ENCODE data around the gene NT5C1A. TPM values are rescaled to one million over a fixed set of nuclear protein-coding genes. Genes with fewer than 3 reads are reported as not detected.

NT5C1A gene
- total and polyA plus RNA-seq, 7 donors: 0.06 TPM; not detected in 6

DNA sequence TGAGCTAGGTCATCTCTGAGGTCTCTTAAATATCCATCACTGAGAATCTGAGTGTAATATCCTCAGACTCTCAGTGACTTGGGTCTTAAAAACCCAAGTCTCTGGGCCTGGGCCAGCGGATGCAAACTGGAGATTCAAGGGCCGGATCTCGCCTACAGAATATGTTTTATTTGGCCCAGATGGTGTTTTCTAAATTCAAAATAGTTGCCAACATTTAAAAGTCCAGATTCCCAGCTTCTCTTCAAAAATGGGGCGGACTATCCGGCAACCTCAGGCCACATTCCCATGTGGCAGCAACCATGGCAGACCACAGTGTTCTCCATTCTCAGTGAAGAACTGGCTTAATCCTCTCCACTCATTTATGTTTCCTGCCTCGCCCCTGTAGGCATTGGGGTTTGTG, 19.8 kb downstream of the NT5C1A start:
- peaks cover 0 to 6% (median 0%) of the 10 kb centered on the region in 3 donors for H3K27me3 ChIP-seq
- no peak for DNase-seq
- H3K36me3 ChIP-seq: no peaks in the 10 kb centered on the region
- H3K9me3 ChIP-seq: no peaks in the 10 kb centered on the region
- no peak for TF ChIP-seq POLR2A (IDR thresholded peaks at IDR 0.05)
- no peak for TF ChIP-seq EP300 (IDR thresholded peaks at IDR 0.05)
- TF ChIP-seq, protein P1, sequence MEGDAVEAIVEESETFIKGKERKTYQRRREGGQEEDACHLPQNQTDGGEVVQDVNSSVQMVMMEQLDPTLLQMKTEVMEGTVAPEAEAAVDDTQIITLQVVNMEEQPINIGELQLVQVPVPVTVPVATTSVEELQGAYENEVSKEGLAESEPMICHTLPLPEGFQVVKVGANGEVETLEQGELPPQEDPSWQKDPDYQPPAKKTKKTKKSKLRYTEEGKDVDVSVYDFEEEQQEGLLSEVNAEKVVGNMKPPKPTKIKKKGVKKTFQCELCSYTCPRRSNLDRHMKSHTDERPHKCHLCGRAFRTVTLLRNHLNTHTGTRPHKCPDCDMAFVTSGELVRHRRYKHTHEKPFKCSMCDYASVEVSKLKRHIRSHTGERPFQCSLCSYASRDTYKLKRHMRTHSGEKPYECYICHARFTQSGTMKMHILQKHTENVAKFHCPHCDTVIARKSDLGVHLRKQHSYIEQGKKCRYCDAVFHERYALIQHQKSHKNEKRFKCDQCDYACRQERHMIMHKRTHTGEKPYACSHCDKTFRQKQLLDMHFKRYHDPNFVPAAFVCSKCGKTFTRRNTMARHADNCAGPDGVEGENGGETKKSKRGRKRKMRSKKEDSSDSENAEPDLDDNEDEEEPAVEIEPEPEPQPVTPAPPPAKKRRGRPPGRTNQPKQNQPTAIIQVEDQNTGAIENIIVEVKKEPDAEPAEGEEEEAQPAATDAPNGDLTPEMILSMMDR (IDR thresholded peaks at IDR 0.05): no peak
- TF ChIP-seq POLR2AphosphoS5 (IDR thresholded peaks at IDR 0.05): no peak
- peaks cover 0 to 18% (median 3%) of the 10 kb centered on the region in 4 donors for H3K4me1 ChIP-seq
- no peak overlapping the region for H3K4me3 ChIP-seq
- WGBS, 2 donors: 87 to 92% methylated on average over 6 of the region's 6 CpGs
- intact Hi-C loops (cut with DNase I): loop anchor here (5.0 kb wide), 1 partner anchor 70 kb away; no protein-coding TSS in a partner anchor
- no peak overlapping the region for H3K27ac ChIP-seq

DNA sequence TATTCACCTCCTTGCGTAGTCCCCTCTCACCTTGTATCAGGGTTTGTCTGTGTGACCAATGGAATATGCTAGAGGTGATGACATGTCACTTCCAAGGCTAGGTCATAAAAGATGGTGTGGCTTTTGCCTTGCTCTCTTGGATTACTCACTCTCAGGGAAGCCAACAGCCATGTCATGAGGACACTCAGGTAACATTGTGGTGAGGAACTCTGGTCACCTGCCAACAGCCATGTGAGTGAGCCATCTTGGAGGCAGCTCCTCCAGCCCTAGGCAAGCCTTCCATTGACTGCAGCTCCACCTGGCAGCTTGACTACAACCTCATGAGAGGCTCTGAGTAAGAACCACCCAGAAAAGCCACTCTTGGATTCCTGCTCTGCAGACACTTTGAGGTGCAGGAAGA, 21.5 kb downstream of the NT5C1A start:
- TF ChIP-seq, protein P1 (IDR thresholded peaks at IDR 0.05): no peak
- TF ChIP-seq POLR2A (IDR thresholded peaks at IDR 0.05): no peak
- TF ChIP-seq POLR2AphosphoS5 (IDR thresholded peaks at IDR 0.05): no peak
- TF ChIP-seq EP300 (IDR thresholded peaks at IDR 0.05): no peak
- Histone ChIP-seq H3K27me3 (peaks cover 0 to 6% (median 0%) of the 10 kb centered on the region in 3 donors), H3K4me3 (no peak overlapping the region), H3K4me1 (peaks cover 0 to 26% (median 6%) of the 10 kb centered on the region in 4 donors), H3K36me3 (no peaks in the 10 kb centered on the region), H3K9me3 (no peaks in the 10 kb centered on the region), H3K27ac (no peak overlapping the region)
- WGBS, 2 donors: 94 to 95% methylated on average over 1 of the region's 1 CpG
- no peak for DNase-seq
- intact Hi-C loops (cut with DNase I): loop anchor here (5.0 kb wide), 1 partner anchor 72 kb away; no protein-coding TSS in a partner anchor

DNA sequence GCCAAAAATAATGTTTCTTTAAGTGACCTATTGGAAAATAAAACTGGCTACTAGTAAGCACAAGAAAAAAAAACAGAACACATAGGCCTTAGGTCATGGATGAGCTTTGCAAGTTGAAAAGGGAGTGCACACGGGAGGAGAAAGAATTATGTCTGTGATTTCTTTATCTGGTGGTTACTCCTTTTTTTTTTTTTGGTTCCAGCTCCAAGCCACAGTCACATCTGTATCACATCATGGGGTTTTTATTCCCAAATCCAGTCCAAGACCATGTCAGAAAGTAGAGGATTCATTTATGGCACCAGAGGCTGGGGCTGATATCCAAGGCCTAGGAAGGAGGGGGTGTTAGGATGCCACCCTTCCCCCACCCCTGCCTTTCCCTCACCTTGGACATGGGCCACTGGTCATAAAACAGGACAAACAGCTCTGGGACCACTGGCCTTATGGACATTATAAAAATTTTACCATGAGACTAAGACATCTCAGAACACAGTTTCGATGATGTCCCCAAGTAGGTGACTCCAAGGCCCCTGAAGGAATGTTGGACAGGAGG, 22.2 kb downstream of the NT5C1A start:
- intact Hi-C loops (cut with DNase I): loop anchor here (5.0 kb wide), 1 partner anchor 73 kb away; no protein-coding TSS in a partner anchor
- Histone ChIP-seq H3K4me1 (peaks cover 0 to 26% (median 6%) of the 10 kb centered on the region in 4 donors), H3K4me3 (no peak overlapping the region), H3K36me3 (no peaks in the 10 kb centered on the region), H3K27ac (no peak overlapping the region), H3K27me3 (peaks cover 0 to 6% (median 0%) of the 10 kb centered on the region in 3 donors), H3K9me3 (no peaks in the 10 kb centered on the region)
- TF ChIP-seq POLR2A (IDR thresholded peaks at IDR 0.05): no peak
- TF ChIP-seq POLR2AphosphoS5 (IDR thresholded peaks at IDR 0.05): peak in 1 of 4 donors; percentile 15
- WGBS, 2 donors: 89 to 92% methylated on average over 2 of the region's 2 CpGs
- DNase-seq: no peak

DNA sequence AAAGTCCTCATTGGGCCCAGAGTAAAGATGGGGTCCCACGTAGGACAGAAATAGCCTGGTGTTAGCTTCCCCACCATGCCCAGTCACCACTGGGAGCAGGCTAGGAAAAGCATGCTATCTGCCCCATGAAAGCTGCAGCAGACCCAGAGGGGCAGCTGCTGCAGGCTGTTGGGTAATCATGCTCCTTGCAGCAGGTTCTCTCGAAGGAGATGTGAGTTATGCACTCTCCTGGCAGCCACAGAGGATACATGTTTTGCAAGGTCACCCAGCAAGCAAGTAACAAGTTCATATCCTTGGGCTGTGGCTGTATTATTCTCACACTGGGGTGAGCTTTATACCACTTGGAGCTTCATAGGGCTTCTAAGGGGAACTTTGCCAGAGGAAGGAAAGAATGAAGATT, 23.4 kb downstream of the NT5C1A start:
- no peak for TF ChIP-seq POLR2AphosphoS5 (IDR thresholded peaks at IDR 0.05)
- no peak for TF ChIP-seq EP300 (IDR thresholded peaks at IDR 0.05)
- TF ChIP-seq, protein P1 (IDR thresholded peaks at IDR 0.05): no peak
- no peak for TF ChIP-seq POLR2A (IDR thresholded peaks at IDR 0.05)
- no peak overlapping the region for H3K4me3 ChIP-seq
- 70 to 78% methylated on average over 2 of the region's 2 CpGs for WGBS, 2 donors
- H3K9me3 ChIP-seq: no peaks in the 10 kb centered on the region
- H3K36me3 ChIP-seq: no peaks in the 10 kb centered on the region
- no peaks in the 10 kb centered on the region for H3K27me3 ChIP-seq
- no peak overlapping the region for H3K27ac ChIP-seq
- H3K4me1 ChIP-seq: peaks cover 0 to 22% (median 4%) of the 10 kb centered on the region in 4 donors
- intact Hi-C loops (cut with DNase I): no loop called here
- DNase-seq: no peak

- Histone ChIP-seq H3K27ac (peak overlapping the region; percentile 47 to 64 (median 59)), H3K36me3 (no peaks in the 10 kb centered on the region), H3K4me3 (no peak overlapping the region), H3K9me3 (no peaks in the 10 kb centered on the region), H3K27me3 (no peaks in the 10 kb centered on the region), H3K4me1 (peaks cover 0 to 15% (median 3%) of the 10 kb centered on the region in 4 donors)
- WGBS, 2 donors: 77 to 80% methylated on average over 3 of the region's 3 CpGs
- intact Hi-C loops (cut with DNase I): no loop called here
- no peak for DNase-seq
- TF ChIP-seq, protein P1 (IDR thresholded peaks at IDR 0.05): no peak
- TF ChIP-seq POLR2A (IDR thresholded peaks at IDR 0.05) (no peak), POLR2AphosphoS5 (IDR thresholded peaks at IDR 0.05) (no peak), EP300 (IDR thresholded peaks at IDR 0.05) (no peak)
These were observed 24.7 kb downstream of the NT5C1A start for GRCh38 chr1:39647247-39647646.

Measured in sigmoid colon (tissue), 7 donors.